Thoracic aorta endothelial cell (primary cell): ENCODE data around the gene MAGEB10. TPM values are rescaled to one million over a fixed set of nuclear protein-coding genes. Genes with fewer than 3 reads are reported as not detected.

Experiments
- total RNA-seq: library from RNA; depleted of rRNA; stranded (reverse); fragments of >200 nt; gene quantifications from 2 replicates; pipeline ENCODE4 v1.2.3, GENCODE V29; 2012

MAGEB10 gene
- not detected in 2 replicates for total RNA-seq

GRCh38 chrX:27807690-27808089, at the start of gene MAGEB10:
MAGEB10 (plus strand) TSS chrX:27807990; CDS start chrX:27821307, 13,317 bp downstream.

Other genes with a start within 250 kb of the MAGEB10 start
- 0.07 and 0.27 TPM in 2 replicates for gene DCAF8L2, start 217.6 kb upstream of the MAGEB10 start, total RNA-seq
- not detected in 2 replicates for gene DCAF8L1, start 173.5 kb downstream of the MAGEB10 start, total RNA-seq